ENCODE data around the gene SLC41A1. TPM values are rescaled to one million over a fixed set of nuclear protein-coding genes. Genes with fewer than 3 reads are reported as not detected.

SLC41A1 gene
- total and polyA plus RNA-seq, 2 experiments from 2014 or later = 44.5 to 52.1 TPM

DNA sequence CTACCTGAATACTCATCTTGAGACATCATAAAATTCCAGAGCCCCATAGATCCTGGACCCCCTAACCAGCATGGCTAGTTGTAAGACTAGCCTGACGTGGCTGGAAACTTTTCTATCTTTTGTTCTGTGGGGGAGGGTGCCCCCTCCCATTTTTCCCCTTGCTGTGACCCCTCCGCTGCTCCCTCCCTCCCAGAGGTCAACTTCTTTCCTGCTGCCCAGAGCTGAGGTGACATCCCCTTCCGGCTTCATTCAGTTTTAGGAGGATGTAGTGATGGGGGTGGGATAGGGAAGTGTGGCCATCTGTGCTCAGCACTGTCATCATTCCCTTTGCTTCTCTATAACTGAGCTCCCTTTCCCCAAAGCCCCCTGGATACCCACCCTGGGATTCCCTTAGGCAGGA lies 4.4 kb upstream of the SLC41A1 start:
- no peaks in the 10 kb centered on the region for H3K27me3 ChIP-seq
- no peak overlapping the region for H3K4me3 ChIP-seq
- no peaks in the 10 kb centered on the region for H3K9me3 ChIP-seq (ENCODE audit: low read depth)
- peaks cover 3% of the 10 kb centered on the region for H3K4me1 ChIP-seq (ENCODE audit: low read depth)
- no peaks in the 10 kb centered on the region for H3K36me3 ChIP-seq
- H3K27ac ChIP-seq = peak overlapping the region; percentile 1
- TF ChIP-seq, protein P1, sequence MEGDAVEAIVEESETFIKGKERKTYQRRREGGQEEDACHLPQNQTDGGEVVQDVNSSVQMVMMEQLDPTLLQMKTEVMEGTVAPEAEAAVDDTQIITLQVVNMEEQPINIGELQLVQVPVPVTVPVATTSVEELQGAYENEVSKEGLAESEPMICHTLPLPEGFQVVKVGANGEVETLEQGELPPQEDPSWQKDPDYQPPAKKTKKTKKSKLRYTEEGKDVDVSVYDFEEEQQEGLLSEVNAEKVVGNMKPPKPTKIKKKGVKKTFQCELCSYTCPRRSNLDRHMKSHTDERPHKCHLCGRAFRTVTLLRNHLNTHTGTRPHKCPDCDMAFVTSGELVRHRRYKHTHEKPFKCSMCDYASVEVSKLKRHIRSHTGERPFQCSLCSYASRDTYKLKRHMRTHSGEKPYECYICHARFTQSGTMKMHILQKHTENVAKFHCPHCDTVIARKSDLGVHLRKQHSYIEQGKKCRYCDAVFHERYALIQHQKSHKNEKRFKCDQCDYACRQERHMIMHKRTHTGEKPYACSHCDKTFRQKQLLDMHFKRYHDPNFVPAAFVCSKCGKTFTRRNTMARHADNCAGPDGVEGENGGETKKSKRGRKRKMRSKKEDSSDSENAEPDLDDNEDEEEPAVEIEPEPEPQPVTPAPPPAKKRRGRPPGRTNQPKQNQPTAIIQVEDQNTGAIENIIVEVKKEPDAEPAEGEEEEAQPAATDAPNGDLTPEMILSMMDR (IDR thresholded peaks at IDR 0.05; ENCODE audit: low read depth, low read length) = no peak
- DNase-seq (ENCODE audit: low read depth in 1 of 2, low spot score in 1 of 2) = no peak

DNA sequence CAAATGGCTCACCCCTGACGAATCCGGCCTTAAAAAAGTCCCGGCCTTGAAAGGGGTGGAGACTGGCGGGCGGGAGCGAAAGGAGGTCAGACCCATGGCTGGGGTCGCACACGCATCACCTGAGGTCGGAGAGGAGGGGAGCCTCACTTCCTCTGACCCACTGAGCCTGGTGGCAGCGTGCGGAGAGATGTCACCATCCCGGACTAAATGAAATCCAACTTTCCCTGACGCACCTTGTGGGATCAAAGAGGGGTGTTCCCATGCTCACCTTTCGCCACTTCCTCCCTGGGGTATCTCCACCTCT lies 709 bp upstream of the SLC41A1 start:
- Histone ChIP-seq H3K27me3 (no peaks in the 10 kb centered on the region), H3K4me1 (ENCODE audit: low read depth) (peaks cover 30% of the 10 kb centered on the region), H3K4me3 (peak overlapping the region; percentile 88), H3K27ac (peak overlapping the region; percentile 69), H3K9me3 (ENCODE audit: low read depth) (no peaks in the 10 kb centered on the region), H3K36me3 (peaks cover 4% of the 10 kb centered on the region)
- DNase-seq (ENCODE audit: low read depth in 1 of 2, low spot score in 1 of 2) = no peak
- TF ChIP-seq, protein P1 (IDR thresholded peaks at IDR 0.05; ENCODE audit: low read depth, low read length) = no peak

DNA sequence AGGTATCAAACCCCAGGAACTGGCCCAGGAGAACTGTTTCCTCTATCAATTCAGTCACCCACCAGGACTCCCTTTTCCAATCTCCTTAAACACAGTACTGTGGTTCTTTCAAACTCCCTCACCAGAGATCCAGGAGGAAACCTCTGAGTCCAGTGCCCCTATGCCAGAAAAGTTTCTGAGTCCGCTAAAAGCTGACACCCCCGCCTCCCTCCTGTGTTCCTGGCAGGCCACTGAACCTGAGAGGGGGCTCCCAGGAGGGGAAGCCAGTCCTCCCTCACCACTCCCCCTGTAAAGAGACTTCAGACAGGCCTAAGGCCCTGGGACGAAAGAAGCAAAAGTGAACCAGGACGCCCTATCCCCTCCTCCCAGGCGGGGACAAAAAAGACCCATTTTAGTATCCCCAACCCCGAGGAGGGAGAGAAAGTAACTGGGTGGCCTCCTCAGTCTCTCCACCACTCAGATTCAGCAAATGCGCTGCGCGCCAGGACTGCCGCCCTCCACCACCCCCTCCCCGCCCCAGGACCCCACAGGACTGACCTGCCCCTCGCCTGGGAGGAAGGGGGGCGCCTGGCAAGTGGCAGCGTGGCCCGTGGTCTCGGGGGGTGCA lies 624 bp downstream of the SLC41A1 start:
- TF ChIP-seq, protein P1 (IDR thresholded peaks at IDR 0.05; ENCODE audit: low read depth, low read length) = no peak
- Histone ChIP-seq H3K27me3 (no peaks in the 10 kb centered on the region), H3K4me3 (peak overlapping the region; percentile 88), H3K27ac (peak overlapping the region; percentile 88), H3K36me3 (peaks cover 4% of the 10 kb centered on the region), H3K9me3 (ENCODE audit: low read depth) (no peaks in the 10 kb centered on the region), H3K4me1 (ENCODE audit: low read depth) (peaks cover 36% of the 10 kb centered on the region)
- DNase-seq (ENCODE audit: low read depth in 1 of 2, low spot score in 1 of 2) = peak; percentile 25 to 66

DNA sequence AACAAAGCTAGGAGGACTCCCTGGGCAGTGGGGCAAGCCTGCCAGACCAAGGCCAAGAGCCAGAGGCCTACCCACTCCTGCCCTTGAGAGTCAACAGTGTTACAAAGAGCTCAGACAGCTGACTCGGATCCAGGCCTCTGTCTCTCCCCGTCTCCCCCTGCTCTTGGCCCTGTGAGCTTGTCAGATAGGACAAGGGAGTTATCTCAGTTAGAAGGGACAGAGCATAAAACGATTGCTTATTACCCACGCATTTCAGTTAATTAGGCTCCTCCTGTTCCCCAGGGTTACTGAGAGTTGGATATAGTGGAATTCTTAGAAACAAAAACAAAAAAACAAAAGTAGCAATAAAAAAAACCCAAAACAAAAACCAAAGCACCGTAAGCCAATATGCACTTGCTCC lies 1.3 kb downstream of the SLC41A1 start:
- TF ChIP-seq, protein P1 (IDR thresholded peaks at IDR 0.05; ENCODE audit: low read depth, low read length) = no peak
- Histone ChIP-seq H3K36me3 (peaks cover 4% of the 10 kb centered on the region), H3K27me3 (no peaks in the 10 kb centered on the region), H3K27ac (peak overlapping the region; percentile 88), H3K4me1 (ENCODE audit: low read depth) (peaks cover 38% of the 10 kb centered on the region), H3K9me3 (ENCODE audit: low read depth) (no peaks in the 10 kb centered on the region), H3K4me3 (peak overlapping the region; percentile 88)
- peak; percentile 34 to 57 for DNase-seq (ENCODE audit: low read depth in 1 of 2, low spot score in 1 of 2)

DNA sequence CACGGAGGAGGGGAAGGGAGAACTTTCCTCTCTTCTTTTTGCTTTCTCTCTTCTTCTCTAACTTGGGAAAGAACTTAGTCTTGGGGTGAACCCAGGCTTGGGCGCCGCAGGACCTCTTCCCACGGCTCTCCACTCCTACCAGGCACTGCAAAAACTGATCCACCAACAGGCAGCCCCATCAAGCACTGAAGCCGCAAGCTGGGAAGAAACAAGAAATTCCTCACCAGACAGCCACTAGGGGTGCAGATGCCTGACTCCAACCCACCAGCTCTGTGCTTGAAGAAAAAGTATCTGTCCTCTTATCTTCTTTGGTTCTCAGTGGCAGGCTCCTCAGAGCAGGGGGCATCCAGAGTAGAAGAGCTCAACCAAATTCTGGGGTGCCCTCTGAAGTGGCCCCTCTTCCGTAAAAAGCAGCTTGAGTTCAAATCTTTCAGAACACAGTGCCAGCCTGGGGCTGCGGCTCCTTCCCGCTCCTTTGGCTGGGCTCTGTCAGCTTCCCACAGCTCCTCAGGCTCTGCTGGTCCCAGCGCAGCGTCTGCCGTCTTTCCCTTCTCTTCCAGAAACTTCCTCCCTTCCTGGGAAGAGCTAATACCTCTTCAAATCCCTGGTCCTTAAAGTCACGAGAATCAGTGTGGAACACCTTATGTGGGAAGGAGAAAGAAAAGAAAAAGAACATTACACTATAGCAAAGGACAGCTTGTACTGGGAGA lies 2.4 kb downstream of the SLC41A1 start:
- peak overlapping the region; percentile 88 for H3K27ac ChIP-seq
- H3K27me3 ChIP-seq = no peaks in the 10 kb centered on the region
- peaks cover 38% of the 10 kb centered on the region for H3K4me1 ChIP-seq (ENCODE audit: low read depth)
- peaks cover 4% of the 10 kb centered on the region for H3K36me3 ChIP-seq
- H3K9me3 ChIP-seq (ENCODE audit: low read depth) = no peaks in the 10 kb centered on the region
- TF ChIP-seq, protein P1 (IDR thresholded peaks at IDR 0.05; ENCODE audit: low read depth, low read length) = peak; percentile 42
- peak; percentile 26 to 43 for DNase-seq (ENCODE audit: low read depth in 1 of 2, low spot score in 1 of 2)
- peak overlapping the region; percentile 88 for H3K4me3 ChIP-seq
